ENCODE results near the gene IL1R1. TPM values are rescaled to one million over a fixed set of nuclear protein-coding genes. Genes with fewer than 3 reads are reported as not detected.

IL1R1 gene
- total and polyA plus RNA-seq, 2 of the 4 experiments (the other 2 are of a cell fraction) = 6.5 to 13.8 TPM

DNA sequence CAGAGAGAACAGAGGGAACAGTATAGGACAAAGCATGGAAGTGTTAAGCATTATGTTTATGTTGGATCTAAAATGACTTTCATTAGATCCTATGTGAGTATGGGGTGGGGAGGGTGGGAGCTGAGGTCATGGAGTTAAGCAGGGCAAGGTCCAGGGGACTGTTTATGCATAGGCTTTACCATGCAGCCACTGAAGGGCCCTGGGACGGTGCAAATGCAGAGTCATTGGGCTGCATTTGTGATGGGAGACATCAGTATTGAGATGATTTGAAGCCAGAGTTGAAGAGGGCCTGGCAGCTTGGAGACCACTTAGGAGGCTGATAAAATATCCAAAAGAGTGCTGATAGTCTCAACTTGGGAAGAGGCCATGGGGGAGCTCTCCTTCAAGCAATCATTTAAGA is 66.9 kb downstream of the IL1R1 start:
- Histone ChIP-seq H2AK5ac (ENCODE audit: low read depth, low read length) (no peak overlapping the region), H3K9ac (ENCODE audit: low read depth, low read length) (no peak overlapping the region), H3K27ac (ENCODE audit: insufficient read depth, low read length) (no peak overlapping the region), H3K4me1 (ENCODE audit: control insufficient read depth, insufficient read depth, low read length) (no peaks in the 10 kb centered on the region), H3K4me3 (ENCODE audit: insufficient read depth, low read depth, low read length) (no peak overlapping the region), H3K79me1 (ENCODE audit: low read depth in 1 of 2, low read length in 2 of 2) (no peaks in the 10 kb centered on the region), H4K5ac (ENCODE audit: low read depth, low read length) (no peak overlapping the region), H2BK120ac (ENCODE audit: low read depth, low read length) (no peak overlapping the region), H4K20me1 (ENCODE audit: insufficient read depth, low read length) (no peaks in the 10 kb centered on the region), H3K18ac (ENCODE audit: low read depth, low read length) (no peak overlapping the region), H4K91ac (ENCODE audit: insufficient read depth, low read depth, low read length) (no peak overlapping the region), H2BK15ac (ENCODE audit: low read depth, low read length) (no peak overlapping the region), H3K23ac (ENCODE audit: low read depth, low read length) (no peak overlapping the region), H3K4me2 (ENCODE audit: low read depth, low read length) (no peak overlapping the region), H4K8ac (ENCODE audit: low read depth in 2 of 2, low read length in 2 of 2) (no peak overlapping the region), H2AK9ac (replicated peaks; ENCODE audit: low read depth, low read length, poor library complexity) (no peak overlapping the region), H3K36me3 (ENCODE audit: control insufficient read depth, insufficient read depth, low read length) (no peaks in the 10 kb centered on the region), H3K14ac (replicated peaks; ENCODE audit: low read depth, low read length) (no peak overlapping the region), H3K9me1 (ENCODE audit: insufficient read depth, low read length) (no peaks in the 10 kb centered on the region), H2BK5ac (ENCODE audit: low read depth, low read length, poor library complexity, severe bottlenecking) (no peak overlapping the region), H3K56ac (ENCODE audit: extremely low read depth, insufficient read depth, low read length) (no peak overlapping the region), H3K9me3 (ENCODE audit: control insufficient read depth, insufficient read depth, low read length) (no peaks in the 10 kb centered on the region), H3K27me3 (ENCODE audit: control insufficient read depth, insufficient read depth, low read length) (no peaks in the 10 kb centered on the region), H2BK20ac (ENCODE audit: low read depth, low read length) (no peak overlapping the region), H2AFZ (replicated peaks; ENCODE audit: low read length, poor library complexity) (no peak overlapping the region), H3K4ac (ENCODE audit: low read depth, low read length) (no peak overlapping the region)
- BruUV-seq (replicated peaks) = no TSS peak
- ChIA-PET CTCF (no interaction called here), POLR2A (ENCODE audit: unreplicated experiment) (no interaction called here)
- intact Hi-C loops (cut with micrococcal nuclease) (no loop called here), dilution Hi-C loops (cut with HindIII; ENCODE audit: low sequenced_read_pairs, unreplicated experiment) (no loop called here), in situ Hi-C loops (cut with MboI; ENCODE audit: low sequenced_read_pairs) (no loop called here)
- ATAC-seq (ENCODE audit: low read depth) = no peak
- no CpG with 5 or more reads among the region's 1 CpG for WGBS, 2 experiments (ENCODE audit: extremely low coverage in 2 of 2, insufficient read length in 1 of 2)
- DNase-seq = no peak
- TF ChIP-seq, protein P1, sequence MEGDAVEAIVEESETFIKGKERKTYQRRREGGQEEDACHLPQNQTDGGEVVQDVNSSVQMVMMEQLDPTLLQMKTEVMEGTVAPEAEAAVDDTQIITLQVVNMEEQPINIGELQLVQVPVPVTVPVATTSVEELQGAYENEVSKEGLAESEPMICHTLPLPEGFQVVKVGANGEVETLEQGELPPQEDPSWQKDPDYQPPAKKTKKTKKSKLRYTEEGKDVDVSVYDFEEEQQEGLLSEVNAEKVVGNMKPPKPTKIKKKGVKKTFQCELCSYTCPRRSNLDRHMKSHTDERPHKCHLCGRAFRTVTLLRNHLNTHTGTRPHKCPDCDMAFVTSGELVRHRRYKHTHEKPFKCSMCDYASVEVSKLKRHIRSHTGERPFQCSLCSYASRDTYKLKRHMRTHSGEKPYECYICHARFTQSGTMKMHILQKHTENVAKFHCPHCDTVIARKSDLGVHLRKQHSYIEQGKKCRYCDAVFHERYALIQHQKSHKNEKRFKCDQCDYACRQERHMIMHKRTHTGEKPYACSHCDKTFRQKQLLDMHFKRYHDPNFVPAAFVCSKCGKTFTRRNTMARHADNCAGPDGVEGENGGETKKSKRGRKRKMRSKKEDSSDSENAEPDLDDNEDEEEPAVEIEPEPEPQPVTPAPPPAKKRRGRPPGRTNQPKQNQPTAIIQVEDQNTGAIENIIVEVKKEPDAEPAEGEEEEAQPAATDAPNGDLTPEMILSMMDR (conservative IDR thresholded peaks at IDR 0.05; ENCODE audit: low read depth, low read length) = no peak
- TF ChIP-seq FOS (IDR thresholded peaks at IDR 0.05; ENCODE audit: low read depth, low read length) (no peak), SMC3 (IDR thresholded peaks at IDR 0.05; ENCODE audit: low read depth, low read length) (no peak), CHD1 (IDR thresholded peaks at IDR 0.05; ENCODE audit: low read depth, low read length) (no peak), BHLHE40 (IDR thresholded peaks at IDR 0.05; ENCODE audit: low read depth, low read length) (no peak), CEBPB (IDR thresholded peaks at IDR 0.05; ENCODE audit: low read depth, low read length) (no peak), NFE2L2 (IDR thresholded peaks at IDR 0.05; ENCODE audit: low read depth, low read length) (no peak), RFX5 (IDR thresholded peaks at IDR 0.05; ENCODE audit: low read depth, low read length) (no peak), RCOR1 (IDR thresholded peaks at IDR 0.05; ENCODE audit: insufficient replicate concordance, low read length) (no peak), POLR2A (IDR thresholded peaks at IDR 0.05; ENCODE audit: low read depth, low read length) (no peak), MAFK (IDR thresholded peaks at IDR 0.05; ENCODE audit: low read depth, low read length) (no peak), MXI1 (IDR thresholded peaks at IDR 0.05; ENCODE audit: borderline replicate concordance, low read depth, low read length) (no peak), MAZ (IDR thresholded peaks at IDR 0.05; ENCODE audit: borderline replicate concordance, low read depth, low read length) (no peak)
- TF ChIP-seq, protein P2, sequence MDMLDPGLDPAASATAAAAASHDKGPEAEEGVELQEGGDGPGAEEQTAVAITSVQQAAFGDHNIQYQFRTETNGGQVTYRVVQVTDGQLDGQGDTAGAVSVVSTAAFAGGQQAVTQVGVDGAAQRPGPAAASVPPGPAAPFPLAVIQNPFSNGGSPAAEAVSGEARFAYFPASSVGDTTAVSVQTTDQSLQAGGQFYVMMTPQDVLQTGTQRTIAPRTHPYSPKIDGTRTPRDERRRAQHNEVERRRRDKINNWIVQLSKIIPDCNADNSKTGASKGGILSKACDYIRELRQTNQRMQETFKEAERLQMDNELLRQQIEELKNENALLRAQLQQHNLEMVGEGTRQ (IDR thresholded peaks at IDR 0.05; ENCODE audit: low read depth, low read length) = no peak
- TF ChIP-seq, protein P3, sequence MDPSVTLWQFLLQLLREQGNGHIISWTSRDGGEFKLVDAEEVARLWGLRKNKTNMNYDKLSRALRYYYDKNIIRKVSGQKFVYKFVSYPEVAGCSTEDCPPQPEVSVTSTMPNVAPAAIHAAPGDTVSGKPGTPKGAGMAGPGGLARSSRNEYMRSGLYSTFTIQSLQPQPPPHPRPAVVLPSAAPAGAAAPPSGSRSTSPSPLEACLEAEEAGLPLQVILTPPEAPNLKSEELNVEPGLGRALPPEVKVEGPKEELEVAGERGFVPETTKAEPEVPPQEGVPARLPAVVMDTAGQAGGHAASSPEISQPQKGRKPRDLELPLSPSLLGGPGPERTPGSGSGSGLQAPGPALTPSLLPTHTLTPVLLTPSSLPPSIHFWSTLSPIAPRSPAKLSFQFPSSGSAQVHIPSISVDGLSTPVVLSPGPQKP (IDR thresholded peaks at IDR 0.05; ENCODE audit: borderline replicate concordance, low read depth, low read length) = no peak

All from IMR-90 (cell line).